HG02610 (cell line): ENCODE results near the gene RGS3.
"Not testable (repeated sequence)": the region's sequence is repeated elsewhere in the genome, so short reads cannot be mapped to it uniquely, and the experiment has no call there.

Source experiments
- ATAC-seq: cut with Tn5 transposase; IDR thresholded peaks from one replicate; pipeline ENCODE4 v1.9.1; 2021; ENCODE audit warnings: mild to moderate bottlenecking, moderate library complexity; ENCODE audit not compliant: unreplicated experiment

The RGS3 gene

DNA sequence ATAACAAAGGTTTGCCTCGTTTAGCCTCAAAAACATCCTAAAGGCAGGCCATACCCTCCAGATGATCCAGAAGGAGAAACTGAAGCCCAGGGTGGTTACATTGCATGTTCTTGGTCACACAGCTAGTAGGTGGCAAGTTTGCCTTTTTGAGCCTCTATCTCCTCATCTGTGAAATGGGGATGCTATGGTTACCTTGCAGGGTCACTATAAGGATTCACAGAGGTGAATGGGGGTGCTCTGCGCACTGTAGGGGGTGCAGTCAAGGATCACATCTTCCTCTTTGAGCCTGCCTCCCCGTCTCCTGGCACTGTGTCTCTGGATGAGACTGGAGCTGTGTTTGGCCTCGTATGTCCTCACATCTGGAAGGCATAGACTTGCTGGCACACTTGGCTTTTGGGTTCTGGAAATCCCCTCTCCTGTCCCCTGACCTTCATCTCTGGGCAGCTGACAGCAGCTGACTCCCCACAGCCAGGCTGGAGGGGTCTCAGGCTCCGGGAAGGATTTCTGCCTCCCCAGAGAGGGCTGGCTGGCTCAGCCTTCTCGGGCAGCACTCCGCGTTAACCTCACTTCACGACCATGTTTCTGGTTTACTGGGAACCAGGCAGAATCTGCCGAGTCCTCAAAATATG is 167.7 kb downstream of the RGS3 start:
- ATAC-seq: no peak

DNA sequence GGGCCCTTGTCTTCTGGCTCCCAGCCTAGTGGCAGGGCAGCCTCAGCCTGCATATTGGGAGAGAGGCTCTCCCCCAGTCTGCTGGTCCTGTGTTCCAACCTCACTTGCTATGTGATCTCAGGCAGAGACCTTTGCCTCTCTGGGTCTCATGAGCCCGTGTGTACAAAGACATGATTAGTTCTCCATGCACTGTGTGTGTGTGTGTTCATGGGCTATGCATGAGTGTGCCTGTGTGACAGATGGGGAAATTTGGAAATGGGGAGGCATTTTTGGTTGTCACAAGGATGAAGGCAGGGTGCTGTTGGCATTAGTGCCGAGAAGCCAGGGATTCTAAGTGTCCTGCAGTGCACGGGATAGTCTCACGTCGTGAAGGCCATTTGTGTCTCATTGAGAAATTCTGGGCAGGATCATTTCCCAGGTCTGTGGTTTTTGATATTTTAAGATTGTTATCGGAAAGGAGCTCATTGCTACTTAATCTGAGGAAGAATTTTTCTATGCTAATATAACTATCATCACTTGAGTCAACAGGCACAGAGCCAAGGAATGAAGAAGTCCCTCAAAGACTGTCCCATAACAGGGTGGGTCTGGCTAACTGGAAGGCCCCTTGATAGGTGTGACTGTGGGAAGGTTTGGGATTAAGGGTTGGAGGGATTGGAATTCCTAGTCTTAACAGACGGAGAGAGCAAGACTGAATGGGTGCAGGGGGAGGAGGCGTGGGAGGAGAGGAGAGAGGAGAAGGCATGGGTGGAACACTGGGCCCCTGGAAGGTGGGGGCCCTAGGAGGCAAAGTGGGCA is 168.5 kb downstream of the RGS3 start:
- ATAC-seq: no peak

DNA sequence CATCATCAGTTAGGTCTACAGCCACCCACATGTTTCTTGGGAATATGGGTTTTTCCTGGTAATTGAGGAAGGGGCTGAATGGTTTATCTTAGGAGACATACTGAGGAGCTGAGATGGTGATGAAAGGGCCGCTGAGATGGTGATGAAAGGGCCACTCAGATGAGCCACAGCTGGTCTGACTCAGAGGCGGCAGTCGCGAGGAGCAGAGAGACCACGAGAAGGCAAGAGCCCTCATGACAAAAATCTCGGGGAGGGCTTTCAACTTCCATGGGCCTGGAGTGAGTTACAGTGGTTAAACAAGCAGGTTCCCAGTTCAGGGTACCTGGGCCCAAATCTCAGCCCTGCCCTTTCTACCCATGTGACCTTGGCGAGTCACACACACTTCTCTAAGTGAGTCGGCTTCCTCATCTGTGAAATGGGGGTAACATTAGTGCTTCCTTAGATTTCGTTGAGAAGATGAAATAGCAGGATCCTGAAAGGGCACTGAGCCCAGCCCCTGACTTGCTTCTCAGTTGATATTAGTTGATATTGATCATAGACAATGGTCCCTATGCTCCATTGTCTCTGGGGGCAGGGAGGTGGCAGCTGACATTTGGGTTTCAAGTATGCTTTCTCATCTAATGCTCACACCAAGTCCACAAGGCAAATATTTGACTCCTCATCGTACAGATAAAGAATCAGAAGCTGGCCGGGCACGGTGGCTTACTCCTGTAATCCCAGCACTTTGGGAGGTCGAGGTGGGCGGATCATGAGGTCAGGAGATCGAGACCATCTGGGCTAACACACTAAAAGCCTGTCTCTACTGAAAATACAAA is 169.5 kb downstream of the RGS3 start:
- ATAC-seq: no peak

- no peak for ATAC-seq
Measured at GRCh38 chr9:113633782-113634595, 170.5 kb downstream of the RGS3 start.

DNA sequence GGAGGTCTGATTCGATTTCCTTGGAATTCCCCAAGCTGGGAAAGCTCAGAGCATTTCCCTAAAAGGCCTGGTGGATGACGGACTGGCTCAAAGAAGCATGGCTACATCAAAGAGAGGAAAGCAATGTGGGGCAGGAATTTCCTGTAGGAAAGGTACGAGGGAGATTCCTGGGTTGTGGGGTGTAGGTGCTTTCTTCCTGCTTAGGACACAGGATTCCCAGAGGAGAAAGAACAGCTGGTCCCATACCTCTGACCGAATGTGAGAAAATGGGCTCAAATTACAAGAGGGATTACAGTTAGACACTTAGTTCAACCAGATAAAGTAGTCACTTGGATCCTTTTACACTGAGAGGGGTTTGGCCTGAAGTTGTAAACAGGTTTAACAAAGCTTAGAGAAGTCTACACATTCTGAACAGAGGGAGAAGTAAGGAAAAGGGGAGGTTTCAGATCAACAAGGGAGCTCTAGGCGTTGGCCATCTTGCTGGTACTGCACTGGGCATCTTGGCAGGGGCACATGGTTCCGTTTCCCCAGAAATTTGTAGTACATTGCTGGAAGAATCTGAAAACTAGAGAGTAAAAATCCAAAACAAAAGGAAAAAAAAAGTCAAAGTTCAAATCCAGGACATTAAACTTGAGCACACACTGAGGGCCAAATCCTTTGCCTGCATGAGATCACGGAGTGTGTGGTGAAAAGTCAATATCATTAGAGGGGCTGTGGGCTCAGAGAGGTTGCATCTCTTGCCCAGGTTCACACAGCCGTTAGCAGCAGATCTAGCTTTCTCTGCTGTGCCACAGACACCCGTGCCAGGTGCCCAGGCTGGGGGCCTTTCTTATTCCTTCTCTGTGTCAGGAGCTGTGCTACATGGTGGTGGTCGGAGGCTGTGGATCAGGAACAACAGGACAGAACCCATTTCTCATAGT is 171.3 kb downstream of the RGS3 start:
- ATAC-seq: no peak

- ATAC-seq: no peak
Measured at GRCh38 chr9:113635586-113635985, 172.1 kb downstream of the RGS3 start.

GRCh38 chr9:113636165-113636564 is 172.6 kb downstream of the RGS3 start:
- ATAC-seq: no peak

DNA sequence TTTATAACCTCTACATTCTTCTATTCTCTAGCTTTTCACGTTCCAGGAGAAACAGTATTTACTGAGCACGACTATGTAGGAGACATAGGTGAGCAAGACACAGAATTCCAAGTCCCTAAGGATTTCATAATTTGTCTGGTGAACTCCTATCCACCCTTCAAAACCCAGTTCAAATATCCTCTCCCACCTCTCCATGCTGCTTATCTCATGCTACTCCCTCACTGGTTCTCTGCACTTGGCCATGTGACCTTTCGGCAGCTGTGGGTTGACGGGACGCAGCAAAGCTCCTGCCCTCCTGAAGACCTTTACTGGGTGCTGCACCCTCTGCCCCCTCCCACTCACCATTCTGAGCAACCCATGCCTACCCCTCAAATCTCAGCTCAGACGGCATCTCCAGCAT is 173.2 kb downstream of the RGS3 start:
- no peak for ATAC-seq

- no peak for ATAC-seq
Measured at GRCh38 chr9:113638490-113638889, 175.0 kb downstream of the RGS3 start.

DNA sequence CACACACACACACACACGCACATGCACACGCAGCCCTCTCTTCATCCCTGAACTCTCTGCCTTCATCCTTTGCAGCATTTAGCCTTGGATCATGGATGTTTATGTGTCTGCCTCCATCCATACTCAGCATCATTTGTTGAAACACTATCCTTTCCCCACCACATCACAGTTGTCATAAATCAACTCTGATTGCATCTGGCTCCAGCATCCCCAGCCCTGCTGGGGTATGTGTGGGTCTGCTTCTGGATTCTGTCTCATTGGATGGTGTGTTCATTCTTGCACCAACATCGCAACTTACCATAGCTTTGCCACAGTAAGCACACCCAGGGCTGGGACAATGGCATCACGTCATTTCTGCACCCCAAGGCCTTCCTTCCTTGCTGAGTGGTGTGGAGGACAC is 175.4 kb downstream of the RGS3 start:
- ATAC-seq: no peak

DNA sequence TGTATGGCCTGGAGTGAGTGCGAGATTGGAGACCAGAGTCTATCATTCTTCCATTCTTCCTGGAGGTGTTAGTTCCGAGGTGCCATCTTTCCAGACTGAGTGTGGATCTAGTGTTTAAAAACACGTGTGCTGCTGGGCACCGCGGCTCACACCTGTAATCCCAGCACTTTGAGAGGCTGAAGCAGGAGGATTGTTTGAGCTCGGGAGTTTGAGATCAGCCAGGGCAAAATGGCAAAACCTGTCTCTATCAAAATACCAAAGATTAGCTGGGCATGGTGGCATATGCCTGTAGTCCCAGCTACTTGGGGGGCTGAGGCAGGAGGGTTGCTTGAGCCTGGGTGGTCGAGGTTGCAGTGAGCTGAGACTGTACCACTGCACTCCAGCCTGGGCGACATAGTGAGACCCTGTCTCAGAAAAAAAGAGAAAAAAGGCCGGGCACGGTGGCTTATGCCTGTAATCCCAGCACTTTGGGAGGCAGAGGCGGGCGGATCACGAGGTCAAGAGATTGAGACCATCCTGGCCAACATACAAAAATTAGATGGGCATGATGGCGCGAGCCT is 176.0 kb downstream of the RGS3 start:
- not testable (repeated sequence) for ATAC-seq

GRCh38 chr9:113640418-113640817 is 176.9 kb downstream of the RGS3 start:
- ATAC-seq: no peak

DNA sequence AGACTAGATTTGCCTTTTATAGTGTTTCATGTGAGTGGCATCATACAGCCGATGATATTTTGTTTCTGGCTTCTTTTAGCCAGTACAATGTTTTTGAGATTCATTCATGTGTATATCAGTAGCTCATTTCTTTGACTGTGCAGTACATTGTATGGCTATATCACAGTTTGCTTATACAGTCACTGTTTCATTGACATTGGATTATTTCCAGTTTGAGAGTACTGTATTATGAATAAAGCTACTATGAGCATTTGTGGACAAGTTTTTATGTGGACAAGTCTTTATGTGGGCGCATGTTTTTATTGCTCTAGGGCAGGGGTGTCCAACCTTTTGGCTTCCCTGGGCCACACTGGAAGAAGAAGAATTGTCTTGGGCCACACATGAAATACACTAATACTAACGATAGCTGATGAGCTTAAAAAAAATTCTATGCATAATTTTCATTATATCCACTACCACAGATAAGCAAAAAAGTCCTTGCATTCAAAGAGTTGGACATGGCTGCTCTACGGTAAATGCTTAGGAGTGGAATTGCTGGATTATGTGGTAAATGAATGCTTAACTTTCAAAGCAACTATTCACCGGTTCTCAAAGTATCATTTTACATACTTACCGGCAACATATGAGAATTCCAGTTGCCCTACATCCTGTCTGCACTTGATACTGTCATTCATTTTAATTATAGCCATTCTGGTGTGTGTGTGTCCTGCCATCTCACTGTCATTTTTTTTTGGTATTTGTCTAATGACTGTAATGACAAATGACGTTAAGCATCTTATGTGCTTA is 177.8 kb downstream of the RGS3 start:
- no peak for ATAC-seq

- ATAC-seq: no peak
Measured at GRCh38 chr9:113644321-113644720, 180.8 kb downstream of the RGS3 start.

DNA sequence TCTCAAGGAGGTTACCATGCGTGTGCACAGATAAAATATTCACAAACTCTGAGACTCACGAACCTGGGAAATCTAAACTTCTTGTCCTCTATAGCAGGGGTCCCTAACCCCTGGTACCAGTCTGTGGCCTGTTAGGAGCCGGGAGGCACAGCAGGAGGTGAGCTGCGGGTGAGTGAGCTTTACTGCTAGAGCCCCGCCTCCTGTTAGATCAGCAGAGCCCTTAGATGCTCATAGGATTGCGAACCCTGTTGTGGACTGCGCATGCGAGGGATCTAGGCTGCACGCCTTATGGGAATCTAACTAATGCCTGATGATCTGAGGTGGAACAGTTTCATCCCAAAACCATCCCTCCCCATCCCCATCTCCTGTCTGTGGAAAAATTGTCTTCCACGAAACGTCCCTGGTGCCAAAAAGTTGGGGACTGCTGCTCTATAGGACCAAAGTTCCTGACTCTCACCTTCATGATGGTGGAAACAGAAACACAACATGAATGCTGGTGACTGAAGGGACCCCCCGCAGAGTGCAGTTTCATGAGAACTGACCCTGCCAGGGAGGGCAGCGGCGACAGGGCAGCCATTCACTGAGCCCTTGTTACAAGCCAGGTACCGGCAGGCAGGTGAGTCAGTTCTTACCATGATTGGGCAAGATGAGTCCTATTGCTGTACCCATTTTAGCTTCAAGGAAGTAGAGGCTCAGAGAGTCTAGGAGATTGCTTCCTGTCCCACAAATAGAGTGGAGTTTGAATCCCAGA is 181.9 kb downstream of the RGS3 start:
- no peak for ATAC-seq

DNA sequence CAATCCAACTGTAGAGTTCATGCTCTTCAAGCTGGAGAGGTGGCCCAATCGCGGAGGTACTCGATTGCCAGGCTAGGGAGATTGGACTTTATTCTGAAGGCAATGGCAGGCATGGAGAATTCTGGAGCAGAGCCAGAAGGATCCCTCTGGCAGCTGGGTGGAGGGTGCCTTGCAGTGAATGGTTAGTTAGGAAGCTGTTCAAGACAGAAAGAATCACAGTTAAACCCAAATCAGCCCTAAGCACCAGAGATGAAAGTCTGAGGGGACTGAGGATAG is 182.4 kb downstream of the RGS3 start:
- no peak for ATAC-seq

DNA sequence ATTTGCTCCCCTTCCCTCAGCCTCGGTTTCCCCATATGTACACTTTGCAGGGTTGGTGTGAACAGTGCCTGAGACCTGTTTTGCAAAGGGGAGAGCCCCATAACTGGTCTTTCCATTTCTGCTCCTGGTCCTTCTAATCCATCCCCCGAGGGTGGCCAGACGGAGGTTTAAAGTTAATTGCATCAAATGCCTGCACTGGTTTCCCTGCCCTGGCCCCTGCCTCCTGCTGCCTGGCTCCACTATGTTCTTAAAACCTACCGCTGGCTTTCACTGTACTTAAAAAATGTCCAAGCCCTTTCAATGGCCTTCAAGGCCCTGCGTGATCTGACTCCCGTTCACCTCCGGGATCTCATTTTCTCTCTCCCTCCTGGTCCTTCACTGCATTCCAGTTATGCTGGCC is 183.0 kb downstream of the RGS3 start:
- ATAC-seq: no peak
